Breast epithelium (tissue), 3 donors: ENCODE results near the gene MAS1.

Experiments
- CTCF ChIP-seq, 3 donors: fragments of 450-650 bp; IDR thresholded peaks; one replicate each; pipeline ENCODE4 v1.5.1; 2016 to 2017; ENCODE audit warnings: antibody characterized with exemption in 3 of 3, mild to moderate bottlenecking in 3 of 3, moderate library complexity in 3 of 3
- POLR2A ChIP-seq: fragments of 450-650 bp; IDR thresholded peaks from one replicate; pipeline ENCODE4 v1.6.1; 2016; ENCODE audit warnings: antibody characterized with exemption, mild to moderate bottlenecking, moderate library complexity
- POLR2AphosphoS5 ChIP-seq, 3 donors: sonication (generic); formaldehyde crosslinking; IDR thresholded peaks; one replicate each; pipeline ENCODE4 v1.6.1; 2017; ENCODE audit warnings: antibody characterized with exemption in 3 of 3

GRCh38 chr6:159934181-159934580, 43.4 kb downstream of the MAS1 start:
- TF ChIP-seq CTCF (IDR thresholded peaks at IDR 0.05) (no peak), POLR2A (no peak), POLR2AphosphoS5 (IDR thresholded peaks at IDR 0.05) (no peak)
